AG10803 (cell line): Measurements from ENCODE around the gene PLAC1.

Source experiments
- DNase-seq: peaks from one replicate; pipeline ENCODE4 v3.0.0; 2010; ENCODE audit warnings: low read depth
- H3K4me3 ChIP-seq: 2 replicates; pipeline ENCODE4 v1.5.1; 2011; ENCODE audit warnings: mild to moderate bottlenecking, low read length, control low read depth
- CTCF ChIP-seq: conservative IDR thresholded peaks from 2 replicates; pipeline ENCODE4 v1.5.1; 2011; ENCODE audit warnings: mild to moderate bottlenecking, low read length, control low read depth, inconsistent platforms

PLAC1 gene

GRCh38 chrX:134633394-134633793, 24.9 kb downstream of the PLAC1 start:
- no peak overlapping the region for H3K4me3 ChIP-seq
- no peak for TF ChIP-seq CTCF
- no peak for DNase-seq

GRCh38 chrX:134632355-134632754, 25.9 kb downstream of the PLAC1 start:
- H3K4me3 ChIP-seq, result no peak overlapping the region
- no peak for DNase-seq
- no peak for TF ChIP-seq CTCF

GRCh38 chrX:134631426-134632346, 26.6 kb downstream of the PLAC1 start:
- DNase-seq, result peak; percentile 90
- no peak overlapping the region for H3K4me3 ChIP-seq
- no peak for TF ChIP-seq CTCF

GRCh38 chrX:134628663-134629062, 29.6 kb downstream of the PLAC1 start:
- H3K4me3 ChIP-seq, result no peak overlapping the region
- DNase-seq, result no peak
- TF ChIP-seq CTCF, result no peak

- TF ChIP-seq CTCF, result no peak
- no peak for DNase-seq
- no peak overlapping the region for H3K4me3 ChIP-seq
Observed at GRCh38 chrX:134626434-134626833, 31.8 kb downstream of the PLAC1 start.

GRCh38 chrX:134625315-134625718, 33.0 kb downstream of the PLAC1 start:
- no peak for TF ChIP-seq CTCF
- peak; percentile 63 for DNase-seq
- H3K4me3 ChIP-seq, result no peak overlapping the region

- TF ChIP-seq CTCF, result no peak
- H3K4me3 ChIP-seq, result no peak overlapping the region
- no peak for DNase-seq
Observed at GRCh38 chrX:134624046-134624430, 34.2 kb downstream of the PLAC1 start.
